IMR-90 (cell line): Measurements from ENCODE around the gene TM2D1. TPM values are rescaled to one million over a fixed set of nuclear protein-coding genes. Genes with fewer than 3 reads are reported as not detected.

Experiments used
- ATAC-seq: fragments of 200-7000 bp; cut with Tn5 transposase; 2 replicates; pipeline ENCODE4 v1.9.1; 2020; ENCODE audit warnings: low read depth, mild to moderate bottlenecking, moderate library complexity
- BruUV-seq: library from RNA; stranded (reverse); fragments of 400-500 nt; replicated peaks from 2 replicates; lab custom pipeline; 2021; lab: Mats Ljungman, UMichigan
- CTCF ChIA-PET: fragments of 300-600 bp; formaldehyde crosslinking; extraction: SDS; loops from one replicate; lab custom pipeline; 2021; ENCODE audit warnings: antibody characterized with exemption; lab: Yijun Ruan, JAX
- POLR2A ChIA-PET: fragments of 300-600 bp; sonication (Branson Sonifier 250); formaldehyde crosslinking; loops from one replicate; lab custom pipeline; 2022; ENCODE audit warnings: antibody characterized with exemption; ENCODE audit not compliant: unreplicated experiment; lab: Charles Lee
- DNase-seq: peaks from one replicate; pipeline ENCODE4 v3.0.0; 2013
- H2AFZ ChIP-seq: replicated peaks from 2 replicates; pipeline ENCODE3; 2013; ENCODE audit warnings: low read length, mild to moderate bottlenecking; ENCODE audit not compliant: poor library complexity
- H2AK5ac ChIP-seq: 2 replicates; pipeline ENCODE4 v1.6.1; 2013; ENCODE audit warnings: low read depth, low read length, inconsistent platforms
- H2AK9ac ChIP-seq: replicated peaks from 2 replicates; pipeline ENCODE3; 2013; ENCODE audit warnings: mild to moderate bottlenecking, low read depth, low read length, moderate library complexity; ENCODE audit not compliant: poor library complexity
- H2BK120ac ChIP-seq: 2 replicates; pipeline ENCODE4 v1.6.1; 2013; ENCODE audit warnings: low read depth, low read length, inconsistent platforms
- H2BK15ac ChIP-seq: 3 replicates; pipeline ENCODE4 v1.6.1; 2013; ENCODE audit warnings: low read depth, low read length, inconsistent platforms
- H2BK20ac ChIP-seq: 2 replicates; pipeline ENCODE4 v1.6.1; 2013; ENCODE audit warnings: low read depth, mild to moderate bottlenecking, inconsistent platforms, low read length, moderate library complexity
- H2BK5ac ChIP-seq: 2 replicates; pipeline ENCODE4 v1.6.1; 2013; ENCODE audit warnings: mild to moderate bottlenecking, low read depth, low read length, inconsistent platforms; ENCODE audit not compliant: poor library complexity, severe bottlenecking
- H3K14ac ChIP-seq: replicated peaks from 2 replicates; pipeline ENCODE4 v1.6.1; 2013; ENCODE audit warnings: low read depth, low read length, inconsistent platforms
- H3K18ac ChIP-seq: 2 replicates; pipeline ENCODE4 v1.6.1; 2013; ENCODE audit warnings: low read depth, low read length, control low read depth
- H3K23ac ChIP-seq: 2 replicates; pipeline ENCODE4 v1.6.1; 2013; ENCODE audit warnings: low read depth, low read length, inconsistent platforms
- H3K27ac ChIP-seq: 2 replicates; pipeline ENCODE4 v1.5.1; 2013; ENCODE audit warnings: mild to moderate bottlenecking, control low read depth, low read length; ENCODE audit not compliant: insufficient read depth
- H3K27me3 ChIP-seq: 2 replicates; pipeline ENCODE4 v1.6.1; 2013; ENCODE audit warnings: low read length; ENCODE audit not compliant: control insufficient read depth, insufficient read depth
- H3K36me3 ChIP-seq: 2 replicates; pipeline ENCODE4 v1.6.1; 2013; ENCODE audit warnings: low read length, mixed read lengths; ENCODE audit not compliant: control insufficient read depth, insufficient read depth
- H3K4ac ChIP-seq: 2 replicates; pipeline ENCODE4 v1.6.1; 2013; ENCODE audit warnings: low read depth, low read length, inconsistent platforms
- H3K4me1 ChIP-seq: 2 replicates; pipeline ENCODE4 v1.6.1; 2013; ENCODE audit warnings: low read length, mixed read lengths; ENCODE audit not compliant: control insufficient read depth, insufficient read depth
- H3K4me2 ChIP-seq: 2 replicates; pipeline ENCODE4 v1.6.1; 2013; ENCODE audit warnings: low read depth, mild to moderate bottlenecking, control low read depth, low read length, moderate library complexity
- H3K4me3 ChIP-seq: 2 replicates; pipeline ENCODE4 v1.5.1; 2013; ENCODE audit warnings: low read depth, mild to moderate bottlenecking, control low read depth, low read length, moderate library complexity; ENCODE audit not compliant: insufficient read depth
- H3K56ac ChIP-seq: 2 replicates; pipeline ENCODE4 v1.6.1; 2013; ENCODE audit warnings: low read length, inconsistent platforms; ENCODE audit not compliant: insufficient read depth; ENCODE audit errors: extremely low read depth
- H3K79me1 ChIP-seq, 2 experiments: 2 replicates each; pipeline ENCODE4 v1.6.1; 2013; ENCODE audit warnings: low read length in 2 of 2, inconsistent platforms in 1 of 2, low read depth in 1 of 2
- H3K9ac ChIP-seq: 2 replicates; pipeline ENCODE4 v1.6.1; 2013; ENCODE audit warnings: low read depth, low read length, control low read depth
- H3K9me1 ChIP-seq: 2 replicates; pipeline ENCODE4 v1.6.1; 2013; ENCODE audit warnings: low read length, inconsistent platforms; ENCODE audit not compliant: insufficient read depth
- H3K9me3 ChIP-seq: 2 replicates; pipeline ENCODE4 v1.6.1; 2013; ENCODE audit warnings: low read length; ENCODE audit not compliant: control insufficient read depth, insufficient read depth
- H4K20me1 ChIP-seq: 2 replicates; pipeline ENCODE4 v1.6.1; 2013; ENCODE audit warnings: low read length, inconsistent platforms; ENCODE audit not compliant: insufficient read depth
- H4K5ac ChIP-seq: 2 replicates; pipeline ENCODE4 v1.6.1; 2013; ENCODE audit warnings: mild to moderate bottlenecking, low read depth, low read length, control low read depth
- H4K8ac ChIP-seq, 2 experiments: 2 replicates each; pipeline ENCODE4 v1.6.1; 2013; ENCODE audit warnings: low read depth in 2 of 2, low read length in 2 of 2, control low read depth in 1 of 2, inconsistent platforms in 1 of 2
- H4K91ac ChIP-seq: 2 replicates; pipeline ENCODE4 v1.6.1; 2013; ENCODE audit warnings: low read depth, low read length, inconsistent platforms; ENCODE audit not compliant: insufficient read depth
- FOS ChIP-seq: fragments of 150-350 bp; IDR thresholded peaks from 2 replicates; pipeline ENCODE4 v1.6.1; 2016; ENCODE audit warnings: low read depth, low read length
- MAZ ChIP-seq: IDR thresholded peaks from 2 replicates; pipeline ENCODE4 v1.6.1; 2012; ENCODE audit warnings: low read depth, mild to moderate bottlenecking, low read length, improper control_type of control experiment, moderate library complexity, borderline replicate concordance
- WGBS, 2 experiments: methylation state at CpG; one replicate each; pipeline versions ENCODE4 v1.1.5 to v1.1.7; 2013; ENCODE audit warnings: missing lambda C conversion rate in 2 of 2; ENCODE audit not compliant: insufficient read length in 1 of 2; ENCODE audit errors: extremely low coverage in 2 of 2; 5-methylcytosine and 5-hydroxymethylcytosine counted together
- dilution Hi-C: fragments of 300-500 bp; cut with HindIII; formaldehyde crosslinking; loops from one replicate; pipeline ENCODE4 v1.14.3; 2018; ENCODE audit warnings: low sequenced_read_pairs; ENCODE audit not compliant: unreplicated experiment
- in situ Hi-C: fragments of 300-500 bp; cut with MboI; formaldehyde crosslinking; loops from 3 replicates; pipeline ENCODE4 v1.14.3; 2019; ENCODE audit warnings: low sequenced_read_pairs, inconsistent platforms, mixed read lengths
- intact Hi-C: fragments of 100-400 bp; cut with micrococcal nuclease; formaldehyde crosslinking; loops from 2 replicates; pipeline ENCODE4 v1.10.0; 2022
- polyA plus RNA-seq, 3 experiments: library from polyadenylated mRNA; depleted of rRNA; stranded (reverse); fragments of >200 nt; gene quantifications; 2 replicates each; pipeline ENCODE4 v1.2.3, GENCODE V29; 2012; ENCODE audit warnings: low replicate concordance in 1 of 3
- total RNA-seq: library from RNA; depleted of rRNA; stranded (reverse); fragments of >200 nt; gene quantifications from 2 replicates; pipeline ENCODE4 v1.2.3, GENCODE V29; 2012

The TM2D1 gene
- total and polyA plus RNA-seq, 2 of the 4 experiments (the other 2 are of a cell fraction), result 14.3 to 32.7 TPM

DNA sequence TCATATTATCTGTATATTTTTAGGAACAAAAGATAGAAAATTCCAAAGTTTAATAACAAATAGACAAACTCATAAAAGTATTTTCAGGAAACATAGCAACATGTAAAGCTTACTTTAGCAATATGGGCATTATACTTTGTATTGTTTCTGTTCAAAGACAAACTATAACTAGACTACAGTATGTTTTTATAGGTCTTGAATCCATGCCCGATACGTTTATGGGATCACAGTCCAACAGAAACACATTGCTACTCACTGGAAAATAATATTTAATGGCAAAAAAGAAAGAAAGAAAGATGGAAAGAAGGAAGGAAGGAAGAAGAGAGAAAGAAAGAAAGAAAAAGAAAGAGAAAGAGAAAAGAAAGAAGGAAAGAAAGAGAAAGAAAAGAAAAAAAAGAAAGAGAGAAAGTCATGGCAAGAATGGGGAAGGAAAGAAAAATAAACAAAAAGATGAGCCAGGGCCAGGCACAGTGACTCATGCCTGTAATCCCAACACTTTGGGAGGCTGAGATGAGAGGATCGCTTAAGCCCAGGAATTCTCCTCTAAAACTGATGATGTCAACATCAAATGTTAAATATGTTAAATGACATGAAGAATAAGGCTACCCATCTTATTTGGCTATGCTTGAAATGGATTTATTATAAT is 32.7 kb downstream of the TM2D1 start:
- Histone ChIP-seq H2AFZ (no peak overlapping the region), H3K56ac (no peak overlapping the region), H3K4ac (no peak overlapping the region), H2BK120ac (no peak overlapping the region), H3K4me1 (no peaks in the 10 kb centered on the region), H3K23ac (no peak overlapping the region), H3K9me1 (peaks cover 2% of the 10 kb centered on the region; the same call in 1 of the 2 replicates), H2AK9ac (no peak overlapping the region), H4K20me1 (no peaks in the 10 kb centered on the region; the same call in 1 of the 2 replicates), H2BK20ac (no peak overlapping the region), H4K5ac (no peak overlapping the region), H3K14ac (no peak overlapping the region), H4K8ac (no peak overlapping the region), H3K9ac (no peak overlapping the region), H3K36me3 (peaks cover 4% of the 10 kb centered on the region; the same call in 1 of the 2 replicates), H3K9me3 (no peaks in the 10 kb centered on the region), H3K18ac (no peak overlapping the region), H3K27me3 (no peaks in the 10 kb centered on the region), H2BK15ac (no peak overlapping the region), H2AK5ac (no peak overlapping the region), H2BK5ac (peak overlapping the region; percentile 8), H3K79me1 (peaks cover 0 to 3% of the 10 kb centered on the region in 2 experiments; a peak in 1 of 4 replicates), H3K4me3 (no peak overlapping the region), H3K4me2 (no peak overlapping the region), H4K91ac (no peak overlapping the region), H3K27ac (peak overlapping the region; percentile 55; the same call in 1 of the 2 replicates)
- DNase-seq (peak; percentile 73), ATAC-seq (peak; percentile 76)
- dilution Hi-C loops (no loop called here), intact Hi-C loops (no loop called here), in situ Hi-C loops (no loop called here)
- BruUV-seq, result no TSS peak
- WGBS, 2 experiments, result no CpG with 5 or more reads among the region's 3 CpGs
- CTCF ChIA-PET, result interaction anchor here (0.9 kb wide), 1 partner anchor 9 kb away, joined by 3 read pairs; no protein-coding TSS in a partner anchor
- TF ChIP-seq MAZ, result no peak
- peak; percentile 49; the same call in 1 of the 2 replicates for TF ChIP-seq FOS
- POLR2A ChIA-PET, result no interaction called here
